HepG2 (cell line): ENCODE measurements around the gene LRP10. TPM values are rescaled to one million over a fixed set of nuclear protein-coding genes. Genes with fewer than 3 reads are reported as not detected.

Source experiments
- ATF4 ChIP-seq, 2 experiments: fragments of 450-650 bp in 1 of 2; sonication (generic) in 1 of 2; formaldehyde crosslinking; IDR thresholded peaks; 2 replicates each; pipeline versions ENCODE4 v1.5.0 to v1.8.0; 2020 to 2022; ENCODE audit warnings: mild to moderate bottlenecking in 1 of 2, missing genetic modification reagents in 1 of 2
- E2F1 ChIP-seq: sonication (generic); formaldehyde crosslinking; IDR thresholded peaks from 2 replicates; pipeline ENCODE4 v1.5.0; 2020; ENCODE audit warnings: missing genetic modification reagents
- SETDB1 ChIP-seq: sonication (generic); formaldehyde crosslinking; IDR thresholded peaks from 2 replicates; pipeline ENCODE4 v1.5.1; 2020; ENCODE audit warnings: missing genetic modification reagents, mild to moderate bottlenecking, borderline replicate concordance
- SPEN ChIP-seq: sonication (generic); formaldehyde crosslinking; IDR thresholded peaks from 2 replicates; pipeline ENCODE4 v1.5.1; 2020; ENCODE audit warnings: low read depth, mild to moderate bottlenecking, missing genetic modification reagents
- TEAD2 ChIP-seq: sonication (generic); formaldehyde crosslinking; IDR thresholded peaks from 2 replicates; pipeline ENCODE4 v1.9.0; 2021; ENCODE audit warnings: missing genetic modification reagents
- ZBTB34 ChIP-seq: sonication (generic); formaldehyde crosslinking; IDR thresholded peaks from 2 replicates; pipeline ENCODE4 v1.8.0; 2022; ENCODE audit warnings: mild to moderate bottlenecking, missing genetic modification reagents
- ZFP91 ChIP-seq: sonication (generic); formaldehyde crosslinking; IDR thresholded peaks from 2 replicates; pipeline ENCODE4 v1.9.0; 2022; ENCODE audit warnings: missing genetic modification reagents, mild to moderate bottlenecking, borderline replicate concordance
- ZNF24 ChIP-seq: fragments of 450-650 bp; IDR thresholded peaks from 2 replicates; pipeline ENCODE4 v1.6.1; 2017; ENCODE audit warnings: antibody characterized with exemption, mild to moderate bottlenecking
- ZNF3 ChIP-seq: IDR thresholded peaks from 2 replicates; pipeline ENCODE4 v1.7.0; 2017; ENCODE audit warnings: inconsistent platforms
- ZNF317 ChIP-seq: sonication (generic); formaldehyde crosslinking; IDR thresholded peaks from 2 replicates; pipeline ENCODE4 v1.5.0; 2020; ENCODE audit warnings: mild to moderate bottlenecking, missing genetic modification reagents
- ZNF407 ChIP-seq: sonication (generic); formaldehyde crosslinking; IDR thresholded peaks from one replicate; pipeline ENCODE4 v1.5.1; 2020; ENCODE audit warnings: mild to moderate bottlenecking, missing genetic modification reagents; ENCODE audit errors: not compliant biosample characterization
- polyA plus RNA-seq, 8 experiments: library from polyadenylated mRNA; depleted of rRNA in 3 of 8; stranded (reverse) in 7 of 8; unstranded in 1 of 8; fragments of >200 nt; fragmentation: Illumina TruSeq in 4 of 8; extraction: Trizol in 4 of 8; gene quantifications; 2 replicates each; pipeline versions ENCODE4 v1.2.1 to v1.2.3, GENCODE V29; 2011 to 2016; ENCODE audit warnings: low read depth in 4 of 8, missing spikeins in 1 of 8, mixed read lengths in 1 of 8; ENCODE audit not compliant: insufficient read depth in 1 of 8
- total RNA-seq, 5 experiments: library from RNA; depleted of rRNA; stranded (reverse); fragments of >200 nt; fragmentation: Illumina TruSeq; extraction: Trizol; gene quantifications; 2 replicates each; pipeline ENCODE4 v1.2.3, GENCODE V29; 2016; ENCODE audit warnings: low read depth in 1 of 5

The LRP10 gene
- total and polyA plus RNA-seq, 2 of the 13 experiments (the other 11 are each of a cell fraction or from before 2014, with no cell fraction given), result 16.9 to 45.2 TPM

GRCh38 chr14:22836301-22837113, 35.0 kb upstream of the LRP10 start, which contains the start of gene MMP14 (continued):
- peak; percentile 14; the same call in 1 of the 2 replicates for TF ChIP-seq ZFP91 (CRISPR knock-in tag)
- TF ChIP-seq ZBTB34 (CRISPR knock-in tag), result no peak
- 0 out of 2 replicates have a peak, but pooled peaks have one; percentile 1 for TF ChIP-seq ZNF317
- no peak; the same call in 1 of the 2 replicates for TF ChIP-seq TEAD2 (CRISPR knock-in tag)
- no peak for TF ChIP-seq SPEN
- TF ChIP-seq ZNF24, result no peak
- no peak for TF ChIP-seq ZNF407 (CRISPR knock-in tag)
- TF ChIP-seq SETDB1 (CRISPR knock-in tag), result no peak
- TF ChIP-seq ATF4 (CRISPR knock-in tag; IDR thresholded peaks at IDR 0.05), result no peak
- no peak for TF ChIP-seq ZNF3
- TF ChIP-seq E2F1 (CRISPR knock-in tag), result no peak
